Stomach (tissue), 4 donors: Measurements from ENCODE around the gene MEGF9.

ENCODE experiments used
- CTCF ChIP-seq, 7 experiments: fragments of 450-650 bp in 4 of 7; fragments of 200-600 bp in 3 of 7; sonication (generic) in 3 of 7; IDR thresholded peaks; one replicate each; pipeline ENCODE4 v1.5.1; 2016 to 2019; ENCODE audit warnings: antibody characterized with exemption in 7 of 7, control low read depth in 2 of 7, mild to moderate bottlenecking in 1 of 7
- POLR2AphosphoS5 ChIP-seq, 3 donors: sonication (generic); formaldehyde crosslinking; IDR thresholded peaks; one replicate each; pipeline ENCODE4 v1.6.1; 2016; ENCODE audit warnings: antibody characterized with exemption in 3 of 3

- TF ChIP-seq CTCF (IDR thresholded peaks at IDR 0.05), result no peak
- TF ChIP-seq POLR2AphosphoS5 (IDR thresholded peaks at IDR 0.05), result no peak
These were observed 26.9 kb upstream of the MEGF9 start for GRCh38 chr9:120741191-120741590.
